HEK293 (cell line): ENCODE data around the gene CCHCR1.
"Not testable (repeated sequence)": the region's sequence is repeated elsewhere in the genome, so short reads cannot be mapped to it uniquely, and the experiment has no call there.

Experiments
- CTCF ChIA-PET: fragments of 350-600 bp; formaldehyde crosslinking; extraction: SDS; loops from one replicate; lab custom pipeline; 2021; ENCODE audit warnings: antibody characterized with exemption; lab: Yijun Ruan, JAX
- POLR2A ChIA-PET: fragments of 300-600 bp; formaldehyde crosslinking; extraction: SDS; loops from one replicate; lab custom pipeline; 2020; ENCODE audit warnings: antibody characterized with exemption, inconsistent platforms; lab: Yijun Ruan, JAX
- H3K27ac ChIP-seq: fragments of 200-500 bp; sonication (Bioruptor generic); 2 replicates; pipeline ENCODE4 v1.5.1; 2014; ENCODE audit warnings: low read depth, low read length, control low read depth, inconsistent platforms; ENCODE audit errors: extremely low read depth
- H3K36me3 ChIP-seq, 2 experiments: fragments of 200-500 bp in 1 of 2; sonication (Bioruptor generic) in 1 of 2; 1 replicate in 1 of 2; 2 replicates in 1 of 2; pipeline ENCODE4 v1.5.1; 2014 to 2017; ENCODE audit warnings: inconsistent platforms in 2 of 2, low read length in 2 of 2; ENCODE audit not compliant: control insufficient read depth in 2 of 2, insufficient read depth in 1 of 2
- H3K4me1 ChIP-seq: fragments of 200-500 bp; sonication (Bioruptor generic); 2 replicates; pipeline ENCODE4 v1.5.1; 2014; ENCODE audit warnings: mild to moderate bottlenecking, low read length, inconsistent platforms; ENCODE audit not compliant: control insufficient read depth, insufficient read depth
- H3K4me3 ChIP-seq: 2 replicates; pipeline ENCODE4 v1.5.1; 2011; ENCODE audit warnings: low read depth, mild to moderate bottlenecking, control low read depth, low read length, moderate library complexity
- H3K9me3 ChIP-seq: fragments of 200-500 bp; sonication (Bioruptor generic); 2 replicates; pipeline ENCODE4 v1.5.1; 2014; ENCODE audit warnings: low read depth, low read length, inconsistent platforms; ENCODE audit not compliant: control insufficient read depth, insufficient read depth
- EGR2 ChIP-seq: fragments of 450-650 bp; formaldehyde crosslinking; IDR thresholded peaks from 2 replicates; pipeline ENCODE4 v1.5.1; 2016; ENCODE audit warnings: low read depth, missing biosample characterization, missing genetic modification characterization
- HOXC10 ChIP-seq: sonication (generic); formaldehyde crosslinking; IDR thresholded peaks from 2 replicates; pipeline ENCODE4 v1.8.1; 2023; ENCODE audit warnings: mild to moderate bottlenecking, missing genetic modification reagents
- KLF1 ChIP-seq: fragments of 450-650 bp; formaldehyde crosslinking; IDR thresholded peaks from 2 replicates; pipeline ENCODE4 v1.5.1; 2016; ENCODE audit warnings: missing biosample characterization, missing genetic modification characterization
- MZF1 ChIP-seq: fragments of 450-650 bp; formaldehyde crosslinking; IDR thresholded peaks from 2 replicates; pipeline ENCODE4 v1.5.1; 2017; ENCODE audit warnings: missing biosample characterization, missing genetic modification characterization, borderline replicate concordance
- OVOL3 ChIP-seq: fragments of 450-650 bp; formaldehyde crosslinking; IDR thresholded peaks from 2 replicates; pipeline ENCODE4 v1.5.1; 2016; ENCODE audit warnings: missing biosample characterization, missing genetic modification characterization
- PBX3 ChIP-seq: sonication (generic); formaldehyde crosslinking; IDR thresholded peaks from 2 replicates; pipeline ENCODE4 v1.8.1; 2022; ENCODE audit warnings: mild to moderate bottlenecking, moderate library complexity, missing genetic modification reagents
- YY1 ChIP-seq: fragments of 450-650 bp; formaldehyde crosslinking; IDR thresholded peaks from 2 replicates; pipeline ENCODE4 v1.5.1; 2018; ENCODE audit warnings: missing biosample characterization, missing genetic modification characterization
- ZBTB26 ChIP-seq: fragments of 450-650 bp; formaldehyde crosslinking; optimal IDR thresholded peaks from 2 replicates; pipeline ENCODE3; 2016; ENCODE audit warnings: missing biosample characterization, mild to moderate bottlenecking, missing genetic modification characterization
- ZFHX2 ChIP-seq: fragments of 450-650 bp; formaldehyde crosslinking; conservative IDR thresholded peaks from 2 replicates; pipeline ENCODE4 v1.5.1; 2016; ENCODE audit warnings: missing biosample characterization, missing genetic modification characterization
- ZFP41 ChIP-seq: fragments of 450-650 bp; formaldehyde crosslinking; IDR thresholded peaks from 2 replicates; pipeline ENCODE4 v1.5.1; 2016; ENCODE audit warnings: missing biosample characterization, missing genetic modification characterization, borderline replicate concordance
- ZNF133 ChIP-seq: fragments of 450-650 bp; formaldehyde crosslinking; IDR thresholded peaks from 2 replicates; pipeline ENCODE4 v1.5.1; 2016; ENCODE audit warnings: missing biosample characterization, missing genetic modification characterization
- ZNF148 ChIP-seq: fragments of 450-650 bp; formaldehyde crosslinking; IDR thresholded peaks from 2 replicates; pipeline ENCODE4 v1.5.0; 2017; ENCODE audit warnings: missing biosample characterization, missing genetic modification characterization, borderline replicate concordance
- ZNF549 ChIP-seq: fragments of 450-650 bp; IDR thresholded peaks from 2 replicates; pipeline ENCODE4 v1.5.1; 2018; ENCODE audit warnings: missing biosample characterization, missing genetic modification characterization, mild to moderate bottlenecking, inconsistent platforms, moderate library complexity
- ZNF558 ChIP-seq: fragments of 450-650 bp; formaldehyde crosslinking; IDR thresholded peaks from 2 replicates; pipeline ENCODE4 v1.5.1; 2016; ENCODE audit warnings: missing biosample characterization, missing genetic modification characterization
- ZNF624 ChIP-seq: fragments of 450-650 bp; formaldehyde crosslinking; IDR thresholded peaks from 2 replicates; pipeline ENCODE4 v1.5.1; 2017; ENCODE audit warnings: missing biosample characterization, missing genetic modification characterization
- ZNF837 ChIP-seq: fragments of 450-650 bp; formaldehyde crosslinking; IDR thresholded peaks from 2 replicates; pipeline ENCODE4 v1.5.1; 2016; ENCODE audit warnings: missing biosample characterization, missing genetic modification characterization
- ZSCAN23 ChIP-seq: fragments of 450-650 bp; formaldehyde crosslinking; IDR thresholded peaks from 2 replicates; pipeline ENCODE4 v1.5.1; 2016; ENCODE audit warnings: missing biosample characterization, missing genetic modification characterization
- ZXDB ChIP-seq: fragments of 450-650 bp; formaldehyde crosslinking; IDR thresholded peaks from 2 replicates; pipeline ENCODE4 v1.5.1; 2016; ENCODE audit warnings: missing biosample characterization, missing genetic modification characterization

Gene CCHCR1

GRCh38 chr6:31171931-31172905 lies 14.6 kb upstream of the CCHCR1 start:
- TF ChIP-seq OVOL3 (tag by site-specific recombination) = no peak
- no peak for TF ChIP-seq ZNF837 (tag by site-specific recombination)
- TF ChIP-seq ZXDB (tag by site-specific recombination) = no peak
- no peak for TF ChIP-seq ZNF148 (tag by site-specific recombination)
- peak; percentile 41; the same call in 1 of the 2 replicates for TF ChIP-seq ZFHX2 (tag by site-specific recombination)
- TF ChIP-seq EGR2 = 0 out of 2 replicates have a peak, but pooled peaks have one; percentile 21
- TF ChIP-seq ZFP41 (tag by site-specific recombination) = no peak
- TF ChIP-seq ZSCAN23 = no peak
- no peak for TF ChIP-seq MZF1 (tag by site-specific recombination)
- no peak for TF ChIP-seq KLF1 (tag by site-specific recombination)
- TF ChIP-seq ZNF558 = no peak
- TF ChIP-seq YY1 (tag by site-specific recombination) = no peak
- TF ChIP-seq ZBTB26 (tag by site-specific recombination) = no peak
- Histone ChIP-seq H3K27ac (no peak overlapping the region), H3K4me1 (no peaks in the 10 kb centered on the region), H3K36me3 (no peaks in the 10 kb centered on the region; a peak in 1 of 3 replicates), H3K9me3 (no peaks in the 10 kb centered on the region), H3K4me3 (no peak overlapping the region)
- POLR2A ChIA-PET = interaction anchor here (0.6 to 1.1 kb wide), 2 partner anchors 13 to 32 kb away, joined by 3 read pairs; no protein-coding TSS in a partner anchor
- CTCF ChIA-PET = interaction anchor here (0.6 to 1.1 kb wide), 3 partner anchors 12 to 45 kb away, joined by 3 to 6 read pairs (median 4); no protein-coding TSS in a partner anchor

GRCh38 chr6:31170987-31171671 lies 13.5 kb upstream of the CCHCR1 start:
- Histone ChIP-seq H3K4me3 (no peak overlapping the region), H3K36me3 (peaks cover 0 to under 1% of the 10 kb centered on the region in 2 experiments; a peak in 2 of 3 replicates)
- POLR2A ChIA-PET = interaction anchor here (0.6 kb wide), 1 partner anchor 33 kb away, joined by 3 read pairs; no protein-coding TSS in a partner anchor
- TF ChIP-seq EGR2 = peak; percentile 32; the same call in 1 of the 2 replicates
- peak; percentile 91 for TF ChIP-seq KLF1 (tag by site-specific recombination)
- peak; percentile 37 for TF ChIP-seq ZFHX2 (tag by site-specific recombination)
- no peak for TF ChIP-seq ZNF549 (tag by site-specific recombination)
- TF ChIP-seq, all 188 proteins: peak for 3
- Histone ChIP-seq H3K9me3 (no peaks in the 10 kb centered on the region), H3K27ac (no peak overlapping the region), H3K4me1 (no peaks in the 10 kb centered on the region)
- CTCF ChIA-PET = no interaction called here

GRCh38 chr6:31170600-31170881 lies 12.9 kb upstream of the CCHCR1 start, which contains the start of gene POU5F1:
POU5F1 (minus strand) TSS chr6:31170682; CDS start chr6:31170620, 62 bp downstream.
- CTCF ChIA-PET = no interaction called here
- Histone ChIP-seq H3K9me3 (no peaks in the 10 kb centered on the region), H3K27ac (no peak within 1 kb of the TSS), H3K4me1 (no peaks in the 10 kb centered on the region)
- TF ChIP-seq ZNF624 = no peak
- TF ChIP-seq HOXC10 = no peak
- no peak for TF ChIP-seq PBX3 (CRISPR knock-in tag)
- TF ChIP-seq ZNF133 (tag by site-specific recombination) = no peak
- TF ChIP-seq, all 188 proteins: peak for 0
- Histone ChIP-seq H3K36me3 (peaks cover 0 to 3% of the 10 kb centered on the region in 2 experiments; a peak in 2 of 3 replicates), H3K4me3 (no peak within 1 kb of the TSS)
- POLR2A ChIA-PET = no interaction called here

- POLR2A ChIA-PET, H3K4me1 ChIP-seq, H3K36me3 ChIP-seq, H3K9me3 ChIP-seq, H3K27ac ChIP-seq, H3K4me3 ChIP-seq: not testable (repeated sequence)
- CTCF ChIA-PET = interaction anchor here (0.6 to 1.5 kb wide), 3 partner anchors 26 to 196 kb away, joined by 3 to 5 read pairs (median 3); no protein-coding TSS in a partner anchor
Observed at GRCh38 chr6:31169858-31170599, 12.4 kb upstream of the CCHCR1 start.
